ENCODE measurements around the gene DOCK4.

DNA sequence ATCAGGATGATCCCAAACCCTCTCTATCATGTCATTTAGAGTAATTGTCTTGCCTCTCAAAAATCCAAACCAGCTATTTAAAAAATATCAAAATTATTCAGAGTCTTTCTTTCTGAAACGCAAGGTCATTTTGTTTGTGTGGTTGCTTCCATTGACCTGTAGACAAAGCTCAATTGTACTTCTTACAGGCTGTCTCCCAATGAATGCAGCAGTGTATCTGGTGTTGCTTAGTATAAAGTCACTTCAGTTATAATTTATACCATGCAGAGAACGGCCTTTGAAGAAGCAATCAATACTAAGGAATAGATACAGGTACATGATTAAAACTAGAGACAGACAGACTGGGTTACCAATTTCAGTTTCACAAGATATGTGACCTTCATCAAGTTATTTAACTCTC, 80.9 kb downstream of the DOCK4 start:
- TF ChIP-seq, protein P1, sequence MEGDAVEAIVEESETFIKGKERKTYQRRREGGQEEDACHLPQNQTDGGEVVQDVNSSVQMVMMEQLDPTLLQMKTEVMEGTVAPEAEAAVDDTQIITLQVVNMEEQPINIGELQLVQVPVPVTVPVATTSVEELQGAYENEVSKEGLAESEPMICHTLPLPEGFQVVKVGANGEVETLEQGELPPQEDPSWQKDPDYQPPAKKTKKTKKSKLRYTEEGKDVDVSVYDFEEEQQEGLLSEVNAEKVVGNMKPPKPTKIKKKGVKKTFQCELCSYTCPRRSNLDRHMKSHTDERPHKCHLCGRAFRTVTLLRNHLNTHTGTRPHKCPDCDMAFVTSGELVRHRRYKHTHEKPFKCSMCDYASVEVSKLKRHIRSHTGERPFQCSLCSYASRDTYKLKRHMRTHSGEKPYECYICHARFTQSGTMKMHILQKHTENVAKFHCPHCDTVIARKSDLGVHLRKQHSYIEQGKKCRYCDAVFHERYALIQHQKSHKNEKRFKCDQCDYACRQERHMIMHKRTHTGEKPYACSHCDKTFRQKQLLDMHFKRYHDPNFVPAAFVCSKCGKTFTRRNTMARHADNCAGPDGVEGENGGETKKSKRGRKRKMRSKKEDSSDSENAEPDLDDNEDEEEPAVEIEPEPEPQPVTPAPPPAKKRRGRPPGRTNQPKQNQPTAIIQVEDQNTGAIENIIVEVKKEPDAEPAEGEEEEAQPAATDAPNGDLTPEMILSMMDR (IDR thresholded peaks at IDR 0.05; ENCODE audit: low read depth, low read length, missing input control): no peak
- TF ChIP-seq RAD21 (IDR thresholded peaks at IDR 0.05) (no peak), EGR1 (IDR thresholded peaks at IDR 0.05; ENCODE audit: low read depth in 2 of 2) (no peak), JUND (IDR thresholded peaks at IDR 0.05) (no peak), TAF1 (conservative IDR thresholded peaks at IDR 0.05) (no peak), GABPA (IDR thresholded peaks at IDR 0.05 in 1 of 2, conservative IDR thresholded peaks at IDR 0.05 in 1 of 2) (no peak), YY1 (IDR thresholded peaks at IDR 0.05) (no peak)
- TF ChIP-seq, protein P2, sequence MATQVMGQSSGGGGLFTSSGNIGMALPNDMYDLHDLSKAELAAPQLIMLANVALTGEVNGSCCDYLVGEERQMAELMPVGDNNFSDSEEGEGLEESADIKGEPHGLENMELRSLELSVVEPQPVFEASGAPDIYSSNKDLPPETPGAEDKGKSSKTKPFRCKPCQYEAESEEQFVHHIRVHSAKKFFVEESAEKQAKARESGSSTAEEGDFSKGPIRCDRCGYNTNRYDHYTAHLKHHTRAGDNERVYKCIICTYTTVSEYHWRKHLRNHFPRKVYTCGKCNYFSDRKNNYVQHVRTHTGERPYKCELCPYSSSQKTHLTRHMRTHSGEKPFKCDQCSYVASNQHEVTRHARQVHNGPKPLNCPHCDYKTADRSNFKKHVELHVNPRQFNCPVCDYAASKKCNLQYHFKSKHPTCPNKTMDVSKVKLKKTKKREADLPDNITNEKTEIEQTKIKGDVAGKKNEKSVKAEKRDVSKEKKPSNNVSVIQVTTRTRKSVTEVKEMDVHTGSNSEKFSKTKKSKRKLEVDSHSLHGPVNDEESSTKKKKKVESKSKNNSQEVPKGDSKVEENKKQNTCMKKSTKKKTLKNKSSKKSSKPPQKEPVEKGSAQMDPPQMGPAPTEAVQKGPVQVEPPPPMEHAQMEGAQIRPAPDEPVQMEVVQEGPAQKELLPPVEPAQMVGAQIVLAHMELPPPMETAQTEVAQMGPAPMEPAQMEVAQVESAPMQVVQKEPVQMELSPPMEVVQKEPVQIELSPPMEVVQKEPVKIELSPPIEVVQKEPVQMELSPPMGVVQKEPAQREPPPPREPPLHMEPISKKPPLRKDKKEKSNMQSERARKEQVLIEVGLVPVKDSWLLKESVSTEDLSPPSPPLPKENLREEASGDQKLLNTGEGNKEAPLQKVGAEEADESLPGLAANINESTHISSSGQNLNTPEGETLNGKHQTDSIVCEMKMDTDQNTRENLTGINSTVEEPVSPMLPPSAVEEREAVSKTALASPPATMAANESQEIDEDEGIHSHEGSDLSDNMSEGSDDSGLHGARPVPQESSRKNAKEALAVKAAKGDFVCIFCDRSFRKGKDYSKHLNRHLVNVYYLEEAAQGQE (IDR thresholded peaks at IDR 0.05): no peak
- TF ChIP-seq, protein P3, sequence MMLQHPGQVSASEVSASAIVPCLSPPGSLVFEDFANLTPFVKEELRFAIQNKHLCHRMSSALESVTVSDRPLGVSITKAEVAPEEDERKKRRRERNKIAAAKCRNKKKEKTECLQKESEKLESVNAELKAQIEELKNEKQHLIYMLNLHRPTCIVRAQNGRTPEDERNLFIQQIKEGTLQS (IDR thresholded peaks at IDR 0.05): no peak
- TF ChIP-seq, protein P4, sequence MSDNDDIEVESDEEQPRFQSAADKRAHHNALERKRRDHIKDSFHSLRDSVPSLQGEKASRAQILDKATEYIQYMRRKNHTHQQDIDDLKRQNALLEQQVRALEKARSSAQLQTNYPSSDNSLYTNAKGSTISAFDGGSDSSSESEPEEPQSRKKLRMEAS (IDR thresholded peaks at IDR 0.05): no peak

Measured in liver (tissue), 3 donors.